ENCODE measurements around the gene PFKP.

- TF ChIP-seq CTCF (IDR thresholded peaks at IDR 0.05; ENCODE audit: low read depth, low read length, poor library complexity, severe bottlenecking): no peak
- no peak for TF ChIP-seq EZH2phosphoT487 (IDR thresholded peaks at IDR 0.05; ENCODE audit: borderline replicate concordance, low read length)
Measured at GRCh38 chr10:3109633-3110032, 42.3 kb downstream of the PFKP start.

Measured in DOHH2 (cell line).